Frontal cortex (tissue), 4 donors: ENCODE measurements around the gene SAMD4B. TPM values are rescaled to one million over a fixed set of nuclear protein-coding genes. Genes with fewer than 3 reads are reported as not detected.
"Not testable (repeated sequence)": the region's sequence is repeated elsewhere in the genome, so short reads cannot be mapped to it uniquely, and the experiment has no call there.

Source experiments
- DNase-seq, 2 donors: peaks; one replicate each; pipeline ENCODE4 v3.0.0; 2012; ENCODE audit warnings: low spot score in 2 of 2
- FAIRE-seq: peaks from 2 replicates; lab custom pipeline; 2012; peaks lifted over from hg19 to GRCh38; lab: Jason Lieb, UNC
- total RNA-seq: library from RNA; depleted of rRNA; stranded (reverse); fragments of >200 nt; gene quantifications from one replicate; pipeline ENCODE4 v1.2.3, GENCODE V29; 2014
- donor health status: control.
- donor health status: control.
- donor health status: control.

SAMD4B gene
- total RNA-seq, 1 donor from 2014 or later = 13.0 TPM

- no peak for DNase-seq
- FAIRE-seq = no peak
Measured at GRCh38 chr19:39332293-39332692, 9.9 kb upstream of the SAMD4B start.

- not testable (repeated sequence) for FAIRE-seq, DNase-seq
Measured at GRCh38 chr19:39332738-39333137, 9.5 kb upstream of the SAMD4B start.

GRCh38 chr19:39333507-39333906, 8.7 kb upstream of the SAMD4B start:
- no peak for DNase-seq
- no peak for FAIRE-seq

GRCh38 chr19:39334444-39334976, 7.7 kb upstream of the SAMD4B start:
- FAIRE-seq (no peak), DNase-seq (no peak)

- DNase-seq (no peak), FAIRE-seq (no peak)
Measured at GRCh38 chr19:39335168-39335548, 7.1 kb upstream of the SAMD4B start.

GRCh38 chr19:39336483-39336882, 5.7 kb upstream of the SAMD4B start:
- FAIRE-seq (no peak), DNase-seq (no peak)

- no peak for FAIRE-seq
- no peak for DNase-seq
Measured at GRCh38 chr19:39339674-39340073, 2.5 kb upstream of the SAMD4B start.

- not testable (repeated sequence) for FAIRE-seq, DNase-seq
Measured at GRCh38 chr19:39340156-39340555, 2.1 kb upstream of the SAMD4B start.

GRCh38 chr19:39341129-39341718, 997 bp upstream of the SAMD4B start:
- no peak for DNase-seq
- no peak for FAIRE-seq

- FAIRE-seq (no peak), DNase-seq (no peak)
Measured at GRCh38 chr19:39342647-39343305, 555 bp downstream of the SAMD4B start.

GRCh38 chr19:39345956-39346355, 3.7 kb downstream of the SAMD4B start:
- DNase-seq (no peak), FAIRE-seq (no peak)

- DNase-seq (no peak), FAIRE-seq (no peak)
Measured at GRCh38 chr19:39347332-39348164, 5.3 kb downstream of the SAMD4B start.

GRCh38 chr19:39349326-39349725, 7.1 kb downstream of the SAMD4B start:
- no peak for FAIRE-seq
- no peak for DNase-seq

- DNase-seq (no peak), FAIRE-seq (no peak)
Measured at GRCh38 chr19:39350156-39350555, 7.9 kb downstream of the SAMD4B start.

GRCh38 chr19:39351537-39352064, 9.4 kb downstream of the SAMD4B start:
- DNase-seq (no peak), FAIRE-seq (no peak)

- no peak for DNase-seq
- no peak for FAIRE-seq
Measured at GRCh38 chr19:39352381-39353255, 10.4 kb downstream of the SAMD4B start.

GRCh38 chr19:39355253-39355652, 13.0 kb downstream of the SAMD4B start:
- FAIRE-seq (no peak), DNase-seq (no peak)

GRCh38 chr19:39356073-39356472, 13.9 kb downstream of the SAMD4B start:
- DNase-seq (no peak), FAIRE-seq (no peak)

- FAIRE-seq = no peak
Measured at GRCh38 chr19:39356647-39357046, 14.4 kb downstream of the SAMD4B start.

GRCh38 chr19:39359026-39359425, 16.8 kb downstream of the SAMD4B start:
- FAIRE-seq = no peak
- DNase-seq = no peak

More at GRCh38 chr19:39356647-39357046, 14.4 kb downstream of the SAMD4B start:
- no peak for DNase-seq
